HTERT RPE-1 (cell line): ENCODE data around the gene TMEM38B.
"Not testable (repeated sequence)": the region's sequence is repeated elsewhere in the genome, so short reads cannot be mapped to it uniquely, and the experiment has no call there.

Experiments
- in situ Hi-C: fragments of 300-500 bp; cut with MboI; formaldehyde crosslinking; loops from 4 replicates; pipeline ENCODE4 v1.14.3; 2020; ENCODE audit warnings: low sequenced_read_pairs

TMEM38B gene

GRCh38 chr9:105681313-105681712 lies 13.0 kb upstream of the TMEM38B start:
- in situ Hi-C loops = no loop called here

GRCh38 chr9:105681724-105682123 lies 12.6 kb upstream of the TMEM38B start:
- in situ Hi-C loops = no loop called here

- in situ Hi-C loops = no loop called here
Measured at GRCh38 chr9:105683688-105684275, 10.6 kb upstream of the TMEM38B start.

- in situ Hi-C loops = no loop called here
Measured at GRCh38 chr9:105686936-105687335, 7.4 kb upstream of the TMEM38B start.

GRCh38 chr9:105690742-105691141 lies 3.6 kb upstream of the TMEM38B start:
- in situ Hi-C loops = no loop called here

- in situ Hi-C loops = no loop called here
Measured at GRCh38 chr9:105693435-105694189, 729 bp upstream of the TMEM38B start.

GRCh38 chr9:105694848-105695581 lies 674 bp downstream of the TMEM38B start:
- in situ Hi-C loops = no loop called here

- in situ Hi-C loops = no loop called here
Measured at GRCh38 chr9:105696219-105696793, 2.0 kb downstream of the TMEM38B start.

- in situ Hi-C loops = no loop called here
Measured at GRCh38 chr9:105697871-105698270, 3.5 kb downstream of the TMEM38B start.

- in situ Hi-C loops = no loop called here
Measured at GRCh38 chr9:105698348-105698870, 4.1 kb downstream of the TMEM38B start.

GRCh38 chr9:105700668-105701067 lies 6.3 kb downstream of the TMEM38B start:
- in situ Hi-C loops = no loop called here

GRCh38 chr9:105701145-105701544 lies 6.8 kb downstream of the TMEM38B start:
- in situ Hi-C loops = no loop called here

- in situ Hi-C loops = no loop called here
Measured at GRCh38 chr9:105702207-105702606, 7.9 kb downstream of the TMEM38B start.

- in situ Hi-C loops = not testable (repeated sequence)
Measured at GRCh38 chr9:105703638-105704037, 9.3 kb downstream of the TMEM38B start.

- in situ Hi-C loops = no loop called here
Measured at GRCh38 chr9:105706156-105706555, 11.8 kb downstream of the TMEM38B start.

- in situ Hi-C loops = no loop called here
Measured at GRCh38 chr9:105708405-105708804, 14.1 kb downstream of the TMEM38B start.

- in situ Hi-C loops = no loop called here
Measured at GRCh38 chr9:105710638-105711037, 16.3 kb downstream of the TMEM38B start.

GRCh38 chr9:105711867-105712266 lies 17.5 kb downstream of the TMEM38B start:
- in situ Hi-C loops = no loop called here

- in situ Hi-C loops = no loop called here
Measured at GRCh38 chr9:105712297-105712696, 18.0 kb downstream of the TMEM38B start.

- in situ Hi-C loops = no loop called here
Measured at GRCh38 chr9:105712773-105713172, 18.4 kb downstream of the TMEM38B start.

GRCh38 chr9:105713260-105714019 lies 19.1 kb downstream of the TMEM38B start:
- in situ Hi-C loops = no loop called here
